Sigmoid colon (tissue), 7 donors: ENCODE measurements around the gene SENP8. TPM values are rescaled to one million over a fixed set of nuclear protein-coding genes. Genes with fewer than 3 reads are reported as not detected.
"Not testable (repeated sequence)": the region's sequence is repeated elsewhere in the genome, so short reads cannot be mapped to it uniquely, and the experiment has no call there.

Experiments used
- DNase-seq: peaks from one replicate; pipeline ENCODE4 v3.0.0-alpha.2; 2019
- H3K27ac ChIP-seq, 4 donors: fragments of 200-600 bp; sonication (generic); one replicate each; pipeline ENCODE4 v1.5.1; 2016 to 2019; ENCODE audit warnings: mild to moderate bottlenecking in 1 of 4
- H3K27me3 ChIP-seq, 3 donors: fragments of 200-600 bp; sonication (generic); one replicate each; pipeline ENCODE4 v1.5.1; 2019; ENCODE audit warnings: mild to moderate bottlenecking in 1 of 3
- H3K36me3 ChIP-seq, 4 donors: fragments of 200-600 bp; sonication (generic); one replicate each; pipeline ENCODE4 v1.5.1; 2016 to 2019
- H3K4me1 ChIP-seq, 4 donors: fragments of 200-600 bp; sonication (generic); one replicate each; pipeline ENCODE4 v1.5.1; 2017 to 2019
- H3K4me3 ChIP-seq, 4 donors: fragments of 200-600 bp; sonication (generic); one replicate each; pipeline ENCODE4 v1.5.1; 2017 to 2019; ENCODE audit warnings: mild to moderate bottlenecking in 2 of 4, moderate library complexity in 1 of 4
- H3K9me3 ChIP-seq, 4 donors: fragments of 200-600 bp in 3 of 4; sonication (generic) in 3 of 4; one replicate each; pipeline versions ENCODE4 v1.5.1 to v1.6.1; 2013 to 2019
- CTCF ChIP-seq, 4 experiments: fragments of 450-650 bp in 3 of 4; fragments of 200-600 bp in 1 of 4; IDR thresholded peaks; one replicate each; pipeline ENCODE4 v1.5.1; 2016 to 2019; ENCODE audit warnings: antibody characterized with exemption in 4 of 4, mild to moderate bottlenecking in 3 of 4, moderate library complexity in 2 of 4
- EP300 ChIP-seq, 4 donors: sonication (generic); formaldehyde crosslinking; IDR thresholded peaks; one replicate each; pipeline ENCODE4 v1.6.1; 2017; ENCODE audit warnings: antibody characterized with exemption in 4 of 4
- POLR2A ChIP-seq, 2 donors: fragments of 450-650 bp; IDR thresholded peaks; one replicate each; pipeline ENCODE4 v1.6.1; 2016; ENCODE audit warnings: antibody characterized with exemption in 2 of 2, mild to moderate bottlenecking in 2 of 2, moderate library complexity in 2 of 2
- POLR2AphosphoS5 ChIP-seq, 4 donors: sonication (generic); formaldehyde crosslinking; IDR thresholded peaks; one replicate each; pipeline ENCODE4 v1.6.1; 2017; ENCODE audit warnings: antibody characterized with exemption in 4 of 4
- WGBS, 2 donors: extraction: QIAGEN DNeasy Blood & Tissue Kit; methylation state at CpG; one replicate each; pipeline ENCODE4 v1.1.7; 2013; 5-methylcytosine and 5-hydroxymethylcytosine counted together
- intact Hi-C: fragments of 100-400 bp; cut with DNase I; formaldehyde crosslinking; loops from one replicate; pipeline ENCODE4 v1.15.1; 2023
- polyA plus RNA-seq, 3 donors: library from polyadenylated mRNA; stranded (reverse); fragments of 200-250 nt; gene quantifications; one replicate each; pipeline ENCODE4 v1.2.3, GENCODE V29; 2013
- total RNA-seq, 4 donors: library from RNA; depleted of rRNA; stranded (reverse); fragments of >200 nt; gene quantifications; one replicate each; pipeline ENCODE4 v1.1.0, GENCODE V29; 2016
- donor health status: healthy with polysubstance abuse.
- donor health status: Bipolar disorder and iron deficiency.
- donor health status: healthy.

The SENP8 gene
- total and polyA plus RNA-seq, 7 donors, result 1.2 to 4.3 (median 1.9) TPM

GRCh38 chr15:72098040-72098439 is 20.2 kb upstream of the SENP8 start:
- DNase-seq, result no peak
- Histone ChIP-seq H3K27me3 (no peaks in the 10 kb centered on the region), H3K27ac (no peak overlapping the region), H3K4me3 (no peak overlapping the region), H3K4me1 (peaks cover 0 to 6% (median 1%) of the 10 kb centered on the region in 4 donors), H3K36me3 (peaks cover 0 to 5% (median 1%) of the 10 kb centered on the region in 4 donors), H3K9me3 (no peaks in the 10 kb centered on the region)
- intact Hi-C loops, result no loop called here
- TF ChIP-seq EP300 (IDR thresholded peaks at IDR 0.05) (no peak), POLR2AphosphoS5 (IDR thresholded peaks at IDR 0.05) (no peak), POLR2A (IDR thresholded peaks at IDR 0.05) (no peak), CTCF (IDR thresholded peaks at IDR 0.05) (no peak)

GRCh38 chr15:72099155-72099554 is 19.0 kb upstream of the SENP8 start:
- H3K9me3 ChIP-seq, result no peaks in the 10 kb centered on the region
- no peak overlapping the region for H3K4me3 ChIP-seq
- intact Hi-C loops, result no loop called here
- no peak overlapping the region for H3K27ac ChIP-seq
- TF ChIP-seq POLR2A (IDR thresholded peaks at IDR 0.05) (no peak), POLR2AphosphoS5 (IDR thresholded peaks at IDR 0.05) (no peak), EP300 (IDR thresholded peaks at IDR 0.05) (no peak), CTCF (IDR thresholded peaks at IDR 0.05) (no peak)
- peaks cover 0 to 16% (median 7%) of the 10 kb centered on the region in 4 donors for H3K4me1 ChIP-seq
- no peaks in the 10 kb centered on the region for H3K27me3 ChIP-seq
- 97% methylated on average over 4 of the region's 4 CpGs for WGBS, 2 donors
- DNase-seq, result no peak
- H3K36me3 ChIP-seq, result peaks cover 0 to 5% (median 1%) of the 10 kb centered on the region in 4 donors

GRCh38 chr15:72100551-72100950 is 17.7 kb upstream of the SENP8 start:
- H3K36me3 ChIP-seq, H3K27ac ChIP-seq, H3K9me3 ChIP-seq, H3K27me3 ChIP-seq, H3K4me3 ChIP-seq, intact Hi-C loops, DNase-seq: not testable (repeated sequence)
- 97 to 98% methylated on average over 29 to 30 of the region's 33 CpGs for WGBS, 2 donors
- peaks cover 0 to 17% (median 7%) of the 10 kb centered on the region in 4 donors for H3K4me1 ChIP-seq

GRCh38 chr15:72105111-72105510 is 13.1 kb upstream of the SENP8 start:
- H3K27ac ChIP-seq, result no peak overlapping the region
- peaks cover 0 to 32% (median 14%) of the 10 kb centered on the region in 4 donors for H3K4me1 ChIP-seq

GRCh38 chr15:72106068-72106467 is 12.1 kb upstream of the SENP8 start:
- Histone ChIP-seq H3K9me3 (no peaks in the 10 kb centered on the region), H3K27me3 (no peaks in the 10 kb centered on the region), H3K27ac (no peak overlapping the region), H3K4me3 (no peak overlapping the region), H3K4me1 (peaks cover 0 to 34% (median 14%) of the 10 kb centered on the region in 4 donors), H3K36me3 (no peaks in the 10 kb centered on the region)
- 97 to 99% methylated on average over 2 of the region's 2 CpGs for WGBS, 2 donors
- TF ChIP-seq EP300 (IDR thresholded peaks at IDR 0.05), result no peak
- no peak for TF ChIP-seq POLR2AphosphoS5 (IDR thresholded peaks at IDR 0.05)
- TF ChIP-seq CTCF (IDR thresholded peaks at IDR 0.05), result no peak
- no peak for TF ChIP-seq POLR2A (IDR thresholded peaks at IDR 0.05)
- intact Hi-C loops, result no loop called here
- no peak for DNase-seq

More at GRCh38 chr15:72105111-72105510, 13.1 kb upstream of the SENP8 start:
- TF ChIP-seq EP300 (IDR thresholded peaks at IDR 0.05), result no peak
- TF ChIP-seq POLR2A (IDR thresholded peaks at IDR 0.05), result no peak
- no peak for TF ChIP-seq POLR2AphosphoS5 (IDR thresholded peaks at IDR 0.05)
- no peak for TF ChIP-seq CTCF (IDR thresholded peaks at IDR 0.05)
- no peak for DNase-seq
- Histone ChIP-seq H3K36me3 (no peaks in the 10 kb centered on the region), H3K4me3 (no peak overlapping the region), H3K27me3 (no peaks in the 10 kb centered on the region), H3K9me3 (no peaks in the 10 kb centered on the region)
- WGBS, 2 donors, result 96 to 97% methylated on average over 3 of the region's 3 CpGs
- intact Hi-C loops, result no loop called here
